HL-60 (cell line): Measurements from ENCODE around the gene CD69.

Experiments used
- CTCF ChIP-seq: IDR thresholded peaks from one replicate; pipeline ENCODE4 v1.5.1; 2011; ENCODE audit warnings: low read length, control low read depth, inconsistent platforms; ENCODE audit not compliant: insufficient read depth
- GABPA ChIP-seq: IDR thresholded peaks from 2 replicates; pipeline ENCODE4 v1.6.1; 2012; ENCODE audit warnings: low read depth
- POLR2AphosphoS5 ChIP-seq: IDR thresholded peaks from 2 replicates; pipeline ENCODE4 v1.6.1; 2012; ENCODE audit warnings: low read depth
- REST ChIP-seq: IDR thresholded peaks from 2 replicates; pipeline ENCODE4 v1.6.1; 2012; ENCODE audit warnings: low read depth; ENCODE audit not compliant: insufficient replicate concordance
- SPI1 ChIP-seq: IDR thresholded peaks from 2 replicates; pipeline ENCODE4 v1.6.1; 2012; ENCODE audit warnings: low read depth, mild to moderate bottlenecking, borderline replicate concordance

- TF ChIP-seq CTCF (no peak), REST (no peak), SPI1 (no peak), GABPA (no peak), POLR2AphosphoS5 (no peak)
Observed at GRCh38 chr12:9740106-9740750, 20.5 kb downstream of the CD69 start.
